ENCODE results near the gene EPHB2. TPM values are rescaled to one million over a fixed set of nuclear protein-coding genes. Genes with fewer than 3 reads are reported as not detected.

EPHB2 gene
- total RNA-seq, 2 donors from 2014 or later: 11.4 to 17.4 TPM

DNA sequence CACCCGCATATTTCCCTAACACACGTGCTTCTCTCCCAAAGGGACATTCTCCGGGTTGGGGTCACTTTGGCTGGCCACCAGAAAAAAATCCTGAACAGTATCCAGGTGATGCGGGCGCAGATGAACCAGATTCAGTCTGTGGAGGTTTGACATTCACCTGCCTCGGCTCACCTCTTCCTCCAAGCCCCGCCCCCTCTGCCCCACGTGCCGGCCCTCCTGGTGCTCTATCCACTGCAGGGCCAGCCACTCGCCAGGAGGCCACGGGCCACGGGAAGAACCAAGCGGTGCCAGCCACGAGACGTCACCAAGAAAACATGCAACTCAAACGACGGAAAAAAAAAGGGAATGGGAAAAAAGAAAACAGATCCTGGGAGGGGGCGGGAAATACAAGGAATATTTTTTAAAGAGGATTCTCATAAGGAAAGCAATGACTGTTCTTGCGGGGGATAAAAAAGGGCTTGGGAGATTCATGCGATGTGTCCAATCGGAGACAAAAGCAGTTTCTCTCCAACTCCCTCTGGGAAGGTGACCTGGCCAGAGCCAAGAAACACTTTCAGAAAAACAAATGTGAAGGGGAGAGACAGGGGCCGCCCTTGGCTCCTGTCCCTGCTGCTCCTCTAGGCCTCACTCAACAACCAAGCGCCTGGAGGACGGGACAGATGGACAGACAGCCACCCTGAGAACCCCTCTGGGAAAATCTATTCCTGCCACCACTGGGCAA lies 202.9 kb downstream of the EPHB2 start:
- DNase-seq (ENCODE audit: low spot score): no peak
- intact Hi-C loops (cut with DNase I): no loop called here

DNA sequence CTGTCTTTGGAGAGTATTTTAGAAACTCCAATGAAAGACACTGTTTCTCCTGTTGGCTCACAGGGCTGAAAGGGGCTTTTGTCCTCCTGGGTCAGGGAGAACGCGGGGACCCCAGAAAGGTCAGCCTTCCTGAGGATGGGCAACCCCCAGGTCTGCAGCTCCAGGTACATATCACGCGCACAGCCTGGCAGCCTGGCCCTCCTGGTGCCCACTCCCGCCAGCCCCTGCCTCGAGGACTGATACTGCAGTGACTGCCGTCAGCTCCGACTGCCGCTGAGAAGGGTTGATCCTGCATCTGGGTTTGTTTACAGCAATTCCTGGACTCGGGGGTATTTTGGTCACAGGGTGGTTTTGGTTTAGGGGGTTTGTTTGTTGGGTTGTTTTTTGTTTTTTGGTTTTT lies 203.5 kb downstream of the EPHB2 start:
- DNase-seq (ENCODE audit: low spot score): no peak
- intact Hi-C loops (cut with DNase I): no loop called here

DNA sequence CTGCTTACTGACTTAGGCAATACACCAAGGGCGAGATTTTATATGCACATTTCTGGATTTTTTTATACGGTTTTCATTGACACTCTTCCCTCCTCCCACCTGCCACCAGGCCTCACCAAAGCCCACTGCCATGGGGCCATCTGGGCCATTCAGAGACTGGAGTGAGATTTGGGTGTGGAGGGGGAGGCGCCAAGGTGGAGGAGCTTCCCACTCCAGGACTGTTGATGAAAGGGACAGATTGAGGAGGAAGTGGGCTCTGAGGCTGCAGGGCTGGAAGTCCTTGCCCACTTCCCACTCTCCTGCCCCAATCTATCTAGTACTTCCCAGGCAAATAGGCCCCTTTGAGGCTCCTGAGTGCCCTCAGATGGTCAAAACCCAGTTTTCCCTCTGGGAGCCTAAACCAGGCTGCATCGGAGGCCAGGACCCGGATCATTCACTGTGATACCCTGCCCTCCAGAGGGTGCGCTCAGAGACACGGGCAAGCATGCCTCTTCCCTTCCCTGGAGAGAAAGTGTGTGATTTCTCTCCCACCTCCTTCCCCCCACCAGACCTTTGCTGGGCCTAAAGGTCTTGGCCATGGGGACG lies 204.1 kb downstream of the EPHB2 start:
- intact Hi-C loops (cut with DNase I): no loop called here
- DNase-seq (ENCODE audit: low spot score): no peak

- intact Hi-C loops (cut with DNase I): no loop called here
- no peak for DNase-seq (ENCODE audit: low spot score)
These were observed 204.6 kb downstream of the EPHB2 start for GRCh38 chr1:22915231-22915630.

- intact Hi-C loops (cut with DNase I): no loop called here
- no peak for DNase-seq (ENCODE audit: low spot score)
These were observed 205.3 kb downstream of the EPHB2 start for GRCh38 chr1:22915816-22916470.

- DNase-seq (ENCODE audit: low spot score): peak; percentile 64
- intact Hi-C loops (cut with DNase I): no loop called here
These were observed 205.8 kb downstream of the EPHB2 start for GRCh38 chr1:22916471-22916820.

DNA sequence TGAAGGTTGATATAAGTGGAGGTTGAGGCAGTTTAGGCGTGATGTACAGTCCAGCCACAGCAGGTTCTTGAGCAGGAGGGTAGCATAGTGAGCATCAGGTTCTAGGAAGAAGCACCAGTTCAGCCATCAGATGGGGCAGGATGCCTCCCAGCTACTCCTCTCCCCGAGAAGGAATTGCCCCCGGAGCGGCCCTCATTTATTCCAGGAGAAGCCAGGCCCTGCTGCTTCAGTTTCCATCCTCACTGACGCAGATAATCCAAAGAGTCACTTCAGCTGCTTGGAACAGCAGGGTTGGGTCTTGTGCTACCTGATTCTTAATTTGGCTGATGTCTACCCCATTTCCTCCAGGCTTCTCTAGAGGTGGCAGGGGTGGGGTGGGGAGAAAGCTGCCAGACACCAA lies 207.3 kb downstream of the EPHB2 start:
- intact Hi-C loops (cut with DNase I): no loop called here
- DNase-seq (ENCODE audit: low spot score): no peak

GRCh38 chr1:22918644-22919043 lies 208.0 kb downstream of the EPHB2 start:
- peak; percentile 18 for DNase-seq (ENCODE audit: low spot score)
- intact Hi-C loops (cut with DNase I): no loop called here

DNA sequence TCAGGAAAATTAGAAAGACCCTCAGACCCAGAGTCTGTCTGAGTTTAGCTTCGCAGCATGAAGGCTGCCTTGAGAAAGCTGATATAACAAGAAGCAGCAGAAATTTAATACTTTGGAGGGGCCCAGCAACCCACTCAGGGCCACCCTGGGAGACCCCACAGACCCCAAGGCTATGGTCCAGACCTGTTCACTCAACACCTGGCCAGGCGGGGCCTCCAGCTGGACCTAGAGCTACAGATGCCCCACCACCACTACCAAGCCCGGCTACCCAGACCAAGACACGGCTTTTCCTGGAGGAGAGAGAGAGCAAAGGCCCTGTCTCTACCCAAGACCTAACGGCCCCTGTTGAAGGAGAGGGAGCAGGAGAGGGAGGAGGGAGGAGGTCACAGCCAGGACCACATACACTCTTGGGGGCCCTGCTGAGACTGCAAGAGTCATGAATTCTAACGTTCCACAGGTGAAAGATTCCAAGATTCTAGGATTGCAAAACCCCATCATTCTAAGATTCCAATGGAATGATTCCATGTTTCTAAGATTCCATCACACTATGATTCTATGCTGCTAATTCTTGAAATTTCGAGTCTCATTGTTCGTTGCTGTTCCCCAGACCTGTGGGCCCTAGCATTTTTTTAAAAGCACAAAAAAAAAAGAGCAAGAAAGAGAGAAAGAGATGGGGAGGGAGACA lies 208.8 kb downstream of the EPHB2 start:
- peak; percentile 34 for DNase-seq (ENCODE audit: low spot score)
- intact Hi-C loops (cut with DNase I): no loop called here

DNA sequence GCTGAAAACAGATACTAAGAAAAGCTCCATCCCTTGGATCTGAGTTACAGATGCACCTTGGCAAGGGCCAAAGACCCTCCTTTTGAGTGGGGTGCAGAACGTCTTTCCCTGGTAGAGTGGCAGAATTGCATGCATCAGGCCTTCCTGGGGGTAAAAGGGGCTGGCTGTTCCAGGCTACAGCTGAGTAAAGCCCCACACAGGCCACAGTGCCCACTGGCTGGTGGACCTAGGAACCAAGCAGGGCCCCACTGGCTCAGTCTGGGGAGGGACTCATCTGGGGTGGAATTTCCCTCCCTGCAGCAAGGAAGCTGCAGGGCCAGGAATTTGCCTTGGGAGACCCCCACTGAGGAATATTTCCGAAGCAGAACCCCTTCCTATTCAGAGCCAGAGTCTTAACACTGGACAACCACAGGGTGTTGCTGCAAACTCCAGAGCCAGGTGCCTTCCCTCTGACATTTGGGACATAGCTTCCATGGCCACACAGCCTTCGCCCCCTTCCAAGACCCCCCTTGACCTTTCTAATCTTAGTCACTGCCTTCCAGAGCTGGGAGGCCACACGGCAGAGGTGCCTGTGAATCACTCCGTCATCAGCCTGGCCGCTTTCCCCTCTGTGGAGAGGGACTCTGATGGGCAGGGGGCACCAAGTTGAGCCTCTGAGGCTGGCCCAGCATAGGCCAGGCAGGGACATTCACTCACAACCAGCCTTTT lies 209.5 kb downstream of the EPHB2 start:
- intact Hi-C loops (cut with DNase I): no loop called here

DNA sequence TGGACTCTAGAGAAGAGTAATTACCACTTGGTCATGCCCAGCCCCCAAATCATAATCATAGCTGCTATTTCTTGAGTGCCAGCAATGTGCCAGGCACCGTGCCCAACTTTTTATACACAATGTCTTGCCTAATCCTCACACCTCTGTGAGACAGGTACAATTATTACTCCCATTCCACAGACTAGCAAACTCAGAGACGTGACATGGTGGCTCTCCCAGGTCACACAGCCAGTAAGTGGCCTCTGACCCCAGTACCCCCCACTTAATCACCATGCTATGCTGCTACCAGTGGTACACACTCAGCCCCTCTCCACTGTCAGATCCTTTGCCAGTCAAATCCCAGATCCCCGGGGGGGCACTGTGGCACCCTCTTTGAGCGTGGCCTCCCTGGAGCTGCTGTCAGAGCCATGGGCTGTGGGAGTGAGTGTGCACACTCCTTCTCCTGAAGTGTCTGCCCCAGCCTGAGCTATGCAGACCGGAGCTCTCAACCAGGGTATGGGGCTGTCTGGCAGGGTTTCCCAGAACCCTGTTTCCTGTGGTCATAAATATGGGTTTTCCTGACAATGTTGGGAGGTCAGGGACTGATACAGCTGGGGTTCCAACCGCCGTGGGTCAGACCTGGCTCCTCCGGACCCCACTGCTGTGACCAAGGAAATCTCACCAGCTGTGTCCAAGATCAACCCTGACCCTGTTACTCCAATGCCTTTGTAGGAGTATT lies 210.3 kb downstream of the EPHB2 start:
- DNase-seq (ENCODE audit: low spot score): peak; percentile 38
- intact Hi-C loops (cut with DNase I): no loop called here

More for the DNA sequence above, 209.5 kb downstream of the EPHB2 start:
- DNase-seq (ENCODE audit: low spot score): peak; percentile 64

- DNase-seq (ENCODE audit: low spot score): peak; percentile 58
- intact Hi-C loops (cut with DNase I): no loop called here
These were observed 210.9 kb downstream of the EPHB2 start for GRCh38 chr1:22921452-22922126.

DNA sequence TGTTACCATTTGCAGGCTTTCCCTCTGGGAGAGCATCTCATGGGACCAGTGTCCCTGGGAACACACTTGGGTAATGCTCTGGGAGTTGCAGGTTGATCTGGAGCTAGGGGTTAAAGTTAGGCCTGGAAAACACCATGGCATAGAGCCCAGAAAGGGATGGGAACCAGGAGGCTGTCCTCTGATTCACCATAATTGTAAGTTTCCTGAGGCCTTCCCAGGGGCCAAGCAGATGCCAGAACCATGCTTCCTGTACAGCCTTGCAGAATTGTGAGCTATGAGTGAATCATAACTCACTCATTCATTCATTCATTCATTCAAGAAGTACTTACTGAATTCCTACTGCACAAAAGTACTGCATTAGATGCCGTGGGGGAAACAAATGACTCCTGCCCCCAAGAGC lies 212.0 kb downstream of the EPHB2 start:
- intact Hi-C loops (cut with DNase I): no loop called here
- DNase-seq (ENCODE audit: low spot score): peak; percentile 5

GRCh38 chr1:22925111-22925510 lies 214.5 kb downstream of the EPHB2 start:
- intact Hi-C loops (cut with DNase I): no loop called here
- DNase-seq (ENCODE audit: low spot score): peak; percentile 79

DNA sequence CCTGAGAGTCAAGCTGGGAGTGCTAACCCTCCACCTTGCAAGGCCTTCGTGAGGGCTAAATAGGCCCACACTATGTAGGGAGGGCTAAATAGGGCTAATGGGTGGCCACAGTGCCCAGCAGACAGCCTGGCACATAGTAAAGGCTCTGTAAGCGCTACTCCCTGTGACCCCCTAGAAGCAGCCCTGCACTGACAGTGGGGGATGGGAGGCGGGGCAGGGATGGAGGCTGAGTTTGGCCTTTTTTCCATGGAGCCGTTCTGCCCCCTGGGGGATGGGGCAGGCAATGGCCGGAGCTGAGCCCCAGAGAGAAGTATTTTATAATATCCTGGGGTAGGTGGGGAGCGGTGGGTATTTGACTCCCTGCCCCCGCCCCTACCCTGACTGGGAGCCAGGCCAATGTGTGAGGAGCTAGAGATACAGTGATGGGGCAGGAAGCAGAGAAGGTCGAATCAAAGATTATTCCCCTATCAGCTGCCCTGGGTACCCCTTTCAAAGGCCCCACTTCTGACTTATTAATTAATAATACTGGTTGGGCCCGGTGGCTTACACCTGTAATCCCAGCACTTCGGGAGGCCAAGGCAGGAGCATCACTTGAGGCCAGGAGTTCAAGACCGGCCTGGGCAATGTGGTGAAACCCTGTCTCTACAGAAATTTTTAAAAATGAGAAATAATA lies 219.7 kb downstream of the EPHB2 start:
- intact Hi-C loops (cut with DNase I): loop anchor here in 1 of 2 donors (10.0 kb wide), 1 partner anchor 226 kb away; no protein-coding TSS in a partner anchor
- DNase-seq (ENCODE audit: low spot score): peak; percentile 79

GRCh38 chr1:22932803-22933470 lies 222.3 kb downstream of the EPHB2 start:
- intact Hi-C loops (cut with DNase I): loop anchor here in 1 of 2 donors (10.0 kb wide), 1 partner anchor 228 kb away; no protein-coding TSS in a partner anchor
- peak; percentile 35 for DNase-seq (ENCODE audit: low spot score)

- intact Hi-C loops (cut with DNase I): loop anchor here in 1 of 2 donors (10.0 kb wide), 1 partner anchor 231 kb away; no protein-coding TSS in a partner anchor
- peak; percentile 8 for DNase-seq (ENCODE audit: low spot score)
These were observed 224.8 kb downstream of the EPHB2 start for GRCh38 chr1:22935433-22935832.

Measured in posterior vena cava (tissue), 2 donors.